Neural progenitor cell (in vitro differentiated cells): ENCODE measurements around the gene ZFYVE9. TPM values are rescaled to one million over a fixed set of nuclear protein-coding genes. Genes with fewer than 3 reads are reported as not detected.

Experiments used
- DNase-seq: peaks from one replicate; pipeline ENCODE4 v3.0.0-alpha.2; 2016; ENCODE audit warnings: low spot score
- H2AFZ ChIP-seq: fragments of 200-600 bp; sonication (generic); replicated peaks from 2 replicates; pipeline ENCODE4 v1.6.1; 2016; ENCODE audit warnings: antibody characterized with exemption
- H3F3A ChIP-seq: fragments of 200-600 bp; sonication (generic); 2 replicates; pipeline ENCODE4 v1.6.1; 2016; ENCODE audit warnings: antibody characterized with exemption, low read depth
- H3K27ac ChIP-seq: fragments of 200-600 bp; sonication (generic); 2 replicates; pipeline ENCODE4 v1.5.1; 2016; ENCODE audit warnings: mild to moderate bottlenecking
- H3K27me3 ChIP-seq: fragments of 200-600 bp; sonication (generic); 2 replicates; pipeline ENCODE4 v1.6.1; 2016; ENCODE audit warnings: mild to moderate bottlenecking, moderate library complexity
- H3K36me3 ChIP-seq: fragments of 200-600 bp; sonication (generic); 2 replicates; pipeline ENCODE4 v1.5.1; 2016
- H3K4me1 ChIP-seq: fragments of 200-600 bp; sonication (generic); 2 replicates; pipeline ENCODE4 v1.6.1; 2016; ENCODE audit warnings: mixed run types
- H3K4me2 ChIP-seq: fragments of 200-600 bp; sonication (generic); 2 replicates; pipeline ENCODE4 v1.6.1; 2016
- H3K4me3 ChIP-seq: fragments of 200-600 bp; sonication (generic); 2 replicates; pipeline ENCODE4 v1.5.1; 2016
- H3K79me2 ChIP-seq: fragments of 200-600 bp; sonication (generic); 2 replicates; pipeline ENCODE4 v1.6.1; 2016; ENCODE audit warnings: low read depth
- H3K9ac ChIP-seq: fragments of 200-600 bp; sonication (generic); 2 replicates; pipeline ENCODE4 v1.6.1; 2016
- H3K9me3 ChIP-seq: fragments of 200-600 bp; sonication (generic); 2 replicates; pipeline ENCODE4 v1.5.1; 2016; ENCODE audit warnings: low read depth
- H4K20me1 ChIP-seq: fragments of 200-600 bp; sonication (generic); 2 replicates; pipeline ENCODE4 v1.6.1; 2016; ENCODE audit warnings: low read depth
- H3K27ac Mint-ChIP-seq: 3 replicates; pipeline ENCODE4 v1.8.0; 2021; ENCODE audit warnings: mixed read lengths
- H3K27me3 Mint-ChIP-seq: 2 replicates; pipeline ENCODE4 v1.8.0; 2022; ENCODE audit warnings: low read depth, mild to moderate bottlenecking, inconsistent platforms, moderate library complexity, mixed read lengths; ENCODE audit not compliant: insufficient read depth
- H3K36me3 Mint-ChIP-seq: 3 replicates; pipeline ENCODE4 v1.8.0; 2021; ENCODE audit warnings: mixed read lengths
- H3K4me1 Mint-ChIP-seq: 3 replicates; pipeline ENCODE4 v1.8.0; 2021; ENCODE audit warnings: mixed read lengths
- H3K4me3 Mint-ChIP-seq: 3 replicates; pipeline ENCODE4 v1.8.0; 2021; ENCODE audit warnings: mild to moderate bottlenecking, moderate library complexity, mixed read lengths
- H3K9me3 Mint-ChIP-seq: 3 replicates; pipeline ENCODE4 v1.8.0; 2020; ENCODE audit warnings: mixed read lengths
- EZH2 ChIP-seq: fragments of 200-600 bp; sonication (generic); IDR thresholded peaks from 2 replicates; pipeline ENCODE4 v1.6.1; 2017; ENCODE audit warnings: antibody characterized with exemption, mild to moderate bottlenecking, moderate library complexity
- EZH2phosphoT487 ChIP-seq: fragments of 200-600 bp; sonication (generic); IDR thresholded peaks from 2 replicates; pipeline ENCODE4 v1.6.1; 2017; ENCODE audit warnings: antibody characterized with exemption
- total RNA-seq: library from RNA; depleted of rRNA; stranded (reverse); fragments of >200 nt; gene quantifications from 2 replicates; pipeline ENCODE4 v1.2.3, GENCODE V29; 2015; ENCODE audit warnings: low replicate concordance
- TF ChIP-seq, protein P1 (sequence below): fragments of 200-600 bp; sonication (generic); IDR thresholded peaks from 2 replicates; pipeline ENCODE4 v1.5.1; 2017; ENCODE audit warnings: antibody characterized with exemption, mild to moderate bottlenecking

ZFYVE9 gene
- total RNA-seq, 1 donor from 2014 or later, result 42.7 TPM

DNA sequence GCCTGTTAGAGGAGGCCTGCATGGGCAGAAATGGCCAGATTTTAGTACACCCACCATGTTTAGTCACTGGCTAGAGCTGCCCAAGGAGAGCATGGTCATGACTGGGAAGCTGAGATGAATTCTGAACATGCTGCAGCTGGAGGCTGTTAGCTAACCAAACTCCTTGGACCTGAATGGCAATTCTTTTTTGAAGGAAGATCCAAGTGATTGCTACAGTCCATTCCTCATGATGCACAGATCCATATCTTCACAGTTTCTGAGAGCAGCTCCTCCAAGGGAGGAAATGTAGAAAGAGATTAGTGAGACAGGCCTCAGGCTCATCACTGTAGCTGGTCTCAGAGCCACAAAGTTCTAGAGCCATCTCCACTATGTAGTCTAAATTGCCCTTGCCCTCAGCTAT, 11.1 kb downstream of the ZFYVE9 start:
- Histone ChIP-seq H3K79me2 (peaks cover 70% of the 10 kb centered on the region), H3K36me3 (no peaks in the 10 kb centered on the region), H3K4me1 (no peaks in the 10 kb centered on the region), H3K27ac (no peak overlapping the region), H2AFZ (no peak overlapping the region), H3K9ac (no peak overlapping the region), H3F3A (no peaks in the 10 kb centered on the region), H3K4me3 (no peak overlapping the region), H3K4me2 (no peak overlapping the region), H4K20me1 (peaks cover 17% of the 10 kb centered on the region), H3K9me3 (no peaks in the 10 kb centered on the region), H3K27me3 (no peaks in the 10 kb centered on the region)
- Mint-ChIP-seq H3K9me3 (peaks cover 16% of the 10 kb centered on the region), H3K36me3 (peaks cover 8% of the 10 kb centered on the region), H3K27ac (no peak overlapping the region), H3K4me1 (peaks cover 2% of the 10 kb centered on the region), H3K4me3 (no peak overlapping the region), H3K27me3 (peaks cover 3% of the 10 kb centered on the region)
- TF ChIP-seq EZH2 (no peak), EZH2phosphoT487 (no peak)
- DNase-seq, result no peak

DNA sequence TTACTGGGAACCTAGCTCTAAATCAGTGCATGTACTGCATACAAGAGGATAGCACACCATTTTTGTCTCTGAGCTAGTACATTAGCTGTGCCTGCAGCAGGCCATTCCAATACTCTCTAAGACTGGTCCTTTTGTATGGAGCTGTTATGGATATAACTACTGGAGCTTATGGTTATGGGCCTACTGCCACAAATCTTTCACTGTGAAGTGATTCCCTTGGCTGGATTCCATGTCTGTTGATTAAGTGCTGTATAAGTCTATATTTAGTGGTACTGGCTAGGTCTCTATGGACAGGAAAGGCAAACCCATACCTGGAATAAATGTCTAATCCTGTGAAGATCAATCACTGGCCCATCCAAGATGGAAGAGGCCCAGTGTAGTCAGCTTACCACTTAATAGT, 12.0 kb downstream of the ZFYVE9 start:
- Mint-ChIP-seq H3K27ac (no peak overlapping the region), H3K27me3 (peaks cover 3% of the 10 kb centered on the region), H3K4me3 (no peak overlapping the region), H3K4me1 (peaks cover 2% of the 10 kb centered on the region), H3K9me3 (peaks cover 19% of the 10 kb centered on the region), H3K36me3 (peaks cover 11% of the 10 kb centered on the region)
- H3K27ac ChIP-seq, result no peak overlapping the region
- DNase-seq, result no peak
- H3F3A ChIP-seq, result no peaks in the 10 kb centered on the region
- no peak overlapping the region for H3K4me2 ChIP-seq
- no peaks in the 10 kb centered on the region for H3K27me3 ChIP-seq
- no peak overlapping the region for H2AFZ ChIP-seq
- no peaks in the 10 kb centered on the region for H3K4me1 ChIP-seq
- peaks cover 17% of the 10 kb centered on the region for H4K20me1 ChIP-seq
- H3K9ac ChIP-seq, result no peak overlapping the region
- peaks cover 68% of the 10 kb centered on the region for H3K79me2 ChIP-seq
- no peaks in the 10 kb centered on the region for H3K9me3 ChIP-seq
- no peak overlapping the region for H3K4me3 ChIP-seq
- no peaks in the 10 kb centered on the region for H3K36me3 ChIP-seq
- TF ChIP-seq, protein P1, sequence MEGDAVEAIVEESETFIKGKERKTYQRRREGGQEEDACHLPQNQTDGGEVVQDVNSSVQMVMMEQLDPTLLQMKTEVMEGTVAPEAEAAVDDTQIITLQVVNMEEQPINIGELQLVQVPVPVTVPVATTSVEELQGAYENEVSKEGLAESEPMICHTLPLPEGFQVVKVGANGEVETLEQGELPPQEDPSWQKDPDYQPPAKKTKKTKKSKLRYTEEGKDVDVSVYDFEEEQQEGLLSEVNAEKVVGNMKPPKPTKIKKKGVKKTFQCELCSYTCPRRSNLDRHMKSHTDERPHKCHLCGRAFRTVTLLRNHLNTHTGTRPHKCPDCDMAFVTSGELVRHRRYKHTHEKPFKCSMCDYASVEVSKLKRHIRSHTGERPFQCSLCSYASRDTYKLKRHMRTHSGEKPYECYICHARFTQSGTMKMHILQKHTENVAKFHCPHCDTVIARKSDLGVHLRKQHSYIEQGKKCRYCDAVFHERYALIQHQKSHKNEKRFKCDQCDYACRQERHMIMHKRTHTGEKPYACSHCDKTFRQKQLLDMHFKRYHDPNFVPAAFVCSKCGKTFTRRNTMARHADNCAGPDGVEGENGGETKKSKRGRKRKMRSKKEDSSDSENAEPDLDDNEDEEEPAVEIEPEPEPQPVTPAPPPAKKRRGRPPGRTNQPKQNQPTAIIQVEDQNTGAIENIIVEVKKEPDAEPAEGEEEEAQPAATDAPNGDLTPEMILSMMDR, result no peak
- no peak for TF ChIP-seq EZH2
- no peak for TF ChIP-seq EZH2phosphoT487

DNA sequence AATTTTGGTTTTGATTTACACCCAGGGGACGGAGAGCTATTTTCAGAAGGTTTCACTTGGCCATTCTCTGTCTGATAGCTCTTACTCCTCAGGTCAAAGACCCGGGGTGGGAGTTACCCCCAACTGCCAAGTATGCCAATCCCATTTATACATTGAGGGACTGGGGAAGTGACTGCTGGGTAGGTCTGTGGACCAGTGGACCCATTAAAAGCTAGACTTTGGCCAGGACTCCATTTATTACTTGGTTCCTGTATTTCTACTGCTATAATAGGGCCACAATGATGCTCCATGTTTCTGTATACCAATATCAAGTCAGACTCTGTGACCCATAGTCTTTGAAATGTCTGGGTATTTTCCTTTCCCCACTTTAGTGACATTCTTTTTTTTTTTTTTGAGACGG, 14.6 kb downstream of the ZFYVE9 start:
- Histone ChIP-seq H3K9me3 (no peaks in the 10 kb centered on the region), H3K27ac (no peak overlapping the region), H3K79me2 (peaks cover 49% of the 10 kb centered on the region), H3K4me1 (no peaks in the 10 kb centered on the region), H3K9ac (no peak overlapping the region), H2AFZ (no peak overlapping the region), H3K27me3 (no peaks in the 10 kb centered on the region), H3F3A (no peaks in the 10 kb centered on the region), H3K36me3 (no peaks in the 10 kb centered on the region), H4K20me1 (peaks cover 4% of the 10 kb centered on the region), H3K4me3 (no peak overlapping the region), H3K4me2 (no peak overlapping the region)
- peaks cover 24% of the 10 kb centered on the region for H3K36me3 Mint-ChIP-seq
- H3K27ac Mint-ChIP-seq, result no peak overlapping the region
- H3K27me3 Mint-ChIP-seq, result peaks cover 3% of the 10 kb centered on the region
- H3K4me1 Mint-ChIP-seq, result no peaks in the 10 kb centered on the region
- TF ChIP-seq, protein P1, result no peak
- no peak for TF ChIP-seq EZH2
- no peak for TF ChIP-seq EZH2phosphoT487
- H3K4me3 Mint-ChIP-seq, result no peak overlapping the region
- peaks cover 24% of the 10 kb centered on the region for H3K9me3 Mint-ChIP-seq
- no peak for DNase-seq

DNA sequence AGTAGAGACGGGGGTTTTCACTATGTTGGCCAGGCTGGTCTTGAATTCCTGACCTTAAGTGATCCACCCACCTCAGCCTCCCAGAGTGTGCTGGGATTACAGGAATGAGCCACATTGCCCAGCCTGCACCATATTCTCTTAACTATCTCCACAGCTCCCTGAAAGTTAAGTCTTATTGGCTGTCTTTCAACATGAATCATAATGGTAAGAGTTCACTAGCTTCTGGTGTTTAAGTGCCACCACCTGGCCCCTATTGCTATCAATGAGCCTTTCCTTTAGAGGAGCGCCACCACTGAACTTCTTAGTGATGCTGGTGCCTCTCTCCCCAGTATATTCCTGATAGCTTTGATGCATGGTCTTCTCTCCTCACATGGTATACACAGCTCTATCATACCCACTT, 15.7 kb downstream of the ZFYVE9 start:
- no peaks in the 10 kb centered on the region for H3K4me1 ChIP-seq
- no peaks in the 10 kb centered on the region for H3K36me3 ChIP-seq
- H3K36me3 Mint-ChIP-seq, result peaks cover 29% of the 10 kb centered on the region
- H3K27me3 ChIP-seq, result no peaks in the 10 kb centered on the region
- no peak for DNase-seq
- H3K9me3 Mint-ChIP-seq, result peaks cover 27% of the 10 kb centered on the region
- H3K4me1 Mint-ChIP-seq, result no peaks in the 10 kb centered on the region
- H3K9me3 ChIP-seq, result no peaks in the 10 kb centered on the region
- no peak overlapping the region for H3K4me2 ChIP-seq
- no peak overlapping the region for H3K27ac ChIP-seq
- H3K4me3 ChIP-seq, result no peak overlapping the region
- H3K4me3 Mint-ChIP-seq, result no peak overlapping the region
- no peaks in the 10 kb centered on the region for H3F3A ChIP-seq
- H4K20me1 ChIP-seq, result no peaks in the 10 kb centered on the region
- no peak overlapping the region for H2AFZ ChIP-seq
- H3K9ac ChIP-seq, result no peak overlapping the region
- H3K27me3 Mint-ChIP-seq, result peaks cover 3% of the 10 kb centered on the region
- H3K27ac Mint-ChIP-seq, result no peak overlapping the region
- H3K79me2 ChIP-seq, result peaks cover 38% of the 10 kb centered on the region
- TF ChIP-seq, protein P1, result no peak
- no peak for TF ChIP-seq EZH2
- no peak for TF ChIP-seq EZH2phosphoT487
